OCI-LY1 (cell line): ENCODE data around the gene ZNF683.
"Not testable (repeated sequence)": the region's sequence is repeated elsewhere in the genome, so short reads cannot be mapped to it uniquely, and the experiment has no call there.

Source experiments
- H2AFZ ChIP-seq: fragments of 200-600 bp; sonication (generic), shearing (Covaris generic); 2 replicates; pipeline ENCODE4 v1.6.0; 2014; ENCODE audit warnings: antibody characterized with exemption, mild to moderate bottlenecking, low read length
- H3F3A ChIP-seq: fragments of 200-600 bp; sonication (generic), shearing (Covaris generic); 2 replicates; pipeline ENCODE4 v1.6.0; 2014; ENCODE audit warnings: mild to moderate bottlenecking, antibody characterized with exemption, low read length, moderate library complexity; ENCODE audit not compliant: insufficient read depth
- H3K27ac ChIP-seq: fragments of 200-600 bp; sonication (generic); 2 replicates; pipeline ENCODE4 v1.5.1; 2014; ENCODE audit warnings: low read length, mixed run types, mild to moderate bottlenecking, low read depth; ENCODE audit not compliant: poor library complexity, severe bottlenecking
- H3K27me3 ChIP-seq: fragments of 200-600 bp; sonication (generic); 2 replicates; pipeline ENCODE4 v1.6.0; 2014; ENCODE audit warnings: antibody characterized with exemption, mild to moderate bottlenecking, low read length, moderate library complexity; ENCODE audit not compliant: insufficient read depth
- H3K36me3 ChIP-seq: fragments of 200-600 bp; sonication (generic); 2 replicates; pipeline ENCODE4 v1.6.1; 2014; ENCODE audit warnings: mild to moderate bottlenecking, antibody characterized with exemption, low read length, moderate library complexity, mixed read lengths; ENCODE audit not compliant: insufficient read depth
- H3K4me1 ChIP-seq: fragments of 200-600 bp; sonication (generic); 2 replicates; pipeline ENCODE4 v1.5.1; 2014; ENCODE audit warnings: mild to moderate bottlenecking, low read length, moderate library complexity; ENCODE audit not compliant: insufficient read depth, severe bottlenecking
- H3K4me2 ChIP-seq: fragments of 200-600 bp; sonication (generic), shearing (Covaris generic); 2 replicates; pipeline ENCODE4 v1.6.1; 2014; ENCODE audit warnings: low read length
- H3K4me3 ChIP-seq: fragments of 200-600 bp; sonication (generic); 2 replicates; pipeline ENCODE4 v1.5.1; 2014; ENCODE audit warnings: low read length, low read depth, mild to moderate bottlenecking, mixed read lengths; ENCODE audit not compliant: poor library complexity, severe bottlenecking
- H3K79me2 ChIP-seq: fragments of 200-600 bp; shearing (Covaris generic); 2 replicates; pipeline ENCODE4 v1.6.1; 2016; ENCODE audit warnings: mixed run types, low read length, mixed read lengths; ENCODE audit not compliant: insufficient read depth
- H3K9ac ChIP-seq: fragments of 200-600 bp; sonication (generic), shearing (Covaris generic); 2 replicates; pipeline ENCODE4 v1.6.1; 2014; ENCODE audit warnings: mild to moderate bottlenecking, low read length, mixed read lengths
- H3K9me2 ChIP-seq: fragments of 200-600 bp; sonication (generic), shearing (Covaris generic); 2 replicates; pipeline ENCODE4 v1.6.1; 2014; ENCODE audit warnings: low read depth, mild to moderate bottlenecking, low read length, mixed read lengths
- H3K9me3 ChIP-seq: fragments of 200-600 bp; shearing (Covaris generic); 2 replicates; pipeline ENCODE4 v1.6.1; 2014; ENCODE audit warnings: low read length, mixed read lengths
- H4K20me1 ChIP-seq: fragments of 200-600 bp; sonication (generic), shearing (Covaris generic); 2 replicates; pipeline ENCODE4 v1.6.0; 2016; ENCODE audit warnings: mild to moderate bottlenecking, low read length; ENCODE audit not compliant: insufficient read depth
- EZH2 ChIP-seq: fragments of 200-600 bp; sonication (generic), shearing (Covaris generic); IDR thresholded peaks from 2 replicates; pipeline ENCODE4 v1.8.0; 2017; ENCODE audit warnings: borderline replicate concordance, mixed run types, mild to moderate bottlenecking, antibody characterized with exemption, low read length, moderate library complexity, mixed read lengths
- TF ChIP-seq, protein P1 (sequence below): fragments of 200-600 bp; sonication (generic), shearing (Covaris generic); IDR thresholded peaks from 2 replicates; pipeline ENCODE4 v1.5.1; 2017; ENCODE audit warnings: mild to moderate bottlenecking, antibody characterized with exemption, low read length, moderate library complexity, mixed read lengths

The ZNF683 gene

DNA sequence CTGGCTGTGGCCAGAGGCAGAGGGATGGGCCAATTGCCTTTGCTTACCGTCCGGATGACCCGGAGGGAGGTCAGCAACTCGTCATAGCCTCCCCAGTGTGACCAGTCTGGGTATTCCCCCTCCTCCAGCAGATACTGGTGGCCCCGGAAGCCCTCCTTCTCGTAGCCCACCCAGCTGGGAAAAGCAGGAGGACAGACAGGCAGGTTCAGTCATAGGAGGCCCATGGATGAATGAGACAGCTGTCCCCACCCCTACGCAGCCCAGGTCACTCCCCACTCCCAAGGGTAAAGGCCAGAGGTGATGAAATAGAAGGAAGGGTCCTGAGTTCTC, 35.4 kb downstream of the ZNF683 start:
- Histone ChIP-seq H4K20me1 (no peaks in the 10 kb centered on the region), H3K4me1 (peaks cover 21% of the 10 kb centered on the region), H3K9me2 (no peaks in the 10 kb centered on the region), H3F3A (no peaks in the 10 kb centered on the region), H3K9me3 (no peaks in the 10 kb centered on the region), H3K27me3 (no peaks in the 10 kb centered on the region), H3K27ac (no peak overlapping the region), H3K79me2 (no peaks in the 10 kb centered on the region), H2AFZ (no peak overlapping the region), H3K4me2 (no peak overlapping the region; the same call in 1 of the 2 replicates), H3K9ac (no peak overlapping the region; the same call in 1 of the 2 replicates), H3K4me3 (no peak overlapping the region), H3K36me3 (no peaks in the 10 kb centered on the region)
- no peak for TF ChIP-seq EZH2
- TF ChIP-seq, protein P1, sequence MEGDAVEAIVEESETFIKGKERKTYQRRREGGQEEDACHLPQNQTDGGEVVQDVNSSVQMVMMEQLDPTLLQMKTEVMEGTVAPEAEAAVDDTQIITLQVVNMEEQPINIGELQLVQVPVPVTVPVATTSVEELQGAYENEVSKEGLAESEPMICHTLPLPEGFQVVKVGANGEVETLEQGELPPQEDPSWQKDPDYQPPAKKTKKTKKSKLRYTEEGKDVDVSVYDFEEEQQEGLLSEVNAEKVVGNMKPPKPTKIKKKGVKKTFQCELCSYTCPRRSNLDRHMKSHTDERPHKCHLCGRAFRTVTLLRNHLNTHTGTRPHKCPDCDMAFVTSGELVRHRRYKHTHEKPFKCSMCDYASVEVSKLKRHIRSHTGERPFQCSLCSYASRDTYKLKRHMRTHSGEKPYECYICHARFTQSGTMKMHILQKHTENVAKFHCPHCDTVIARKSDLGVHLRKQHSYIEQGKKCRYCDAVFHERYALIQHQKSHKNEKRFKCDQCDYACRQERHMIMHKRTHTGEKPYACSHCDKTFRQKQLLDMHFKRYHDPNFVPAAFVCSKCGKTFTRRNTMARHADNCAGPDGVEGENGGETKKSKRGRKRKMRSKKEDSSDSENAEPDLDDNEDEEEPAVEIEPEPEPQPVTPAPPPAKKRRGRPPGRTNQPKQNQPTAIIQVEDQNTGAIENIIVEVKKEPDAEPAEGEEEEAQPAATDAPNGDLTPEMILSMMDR: no peak

DNA sequence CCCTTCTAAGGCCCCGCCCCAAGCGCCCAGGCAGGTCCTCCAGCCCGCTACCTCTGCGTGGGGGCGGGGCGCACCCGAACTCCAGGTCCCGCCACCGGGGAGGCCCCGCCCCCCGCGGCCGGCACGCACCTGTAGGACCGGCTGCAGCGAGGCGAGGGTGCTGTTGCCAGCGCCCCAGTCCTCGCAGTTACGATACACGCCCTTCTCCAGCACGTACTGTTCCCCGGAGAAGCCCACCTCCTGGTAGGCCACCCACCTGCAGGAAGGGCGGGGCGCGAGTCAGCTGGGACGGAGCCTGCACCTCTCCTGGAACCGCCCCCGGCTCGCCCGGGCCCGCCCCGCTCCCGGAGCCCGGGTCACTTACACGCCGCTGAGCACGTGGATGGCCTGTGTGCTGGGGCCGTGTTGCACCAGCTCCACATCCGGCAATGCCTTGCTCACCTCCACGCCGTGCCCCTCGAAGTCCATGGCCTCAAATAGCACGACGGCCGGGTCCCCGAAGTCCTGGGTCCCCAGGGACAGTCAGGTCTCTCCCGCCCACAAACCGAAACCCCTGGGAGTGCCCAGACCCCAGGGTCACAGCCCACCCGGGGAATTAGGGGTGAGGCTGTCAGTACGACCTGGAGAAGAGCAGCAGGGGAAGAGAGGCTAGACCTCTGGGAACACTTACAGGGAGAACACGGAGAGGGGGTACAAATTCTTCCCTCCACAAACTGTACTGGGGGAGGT, 35.9 kb downstream of the ZNF683 start:
- no peaks in the 10 kb centered on the region for H3F3A ChIP-seq
- no peak overlapping the region for H2AFZ ChIP-seq
- H4K20me1 ChIP-seq: no peaks in the 10 kb centered on the region
- peak overlapping the region; percentile 73 for H3K4me3 ChIP-seq
- H3K36me3 ChIP-seq: no peaks in the 10 kb centered on the region
- H3K9me2 ChIP-seq: no peaks in the 10 kb centered on the region
- no peak for TF ChIP-seq EZH2
- TF ChIP-seq, protein P1: no peak
- H3K27me3 ChIP-seq: no peaks in the 10 kb centered on the region
- no peaks in the 10 kb centered on the region for H3K79me2 ChIP-seq
- peak overlapping the region; percentile 89 for H3K4me2 ChIP-seq
- H3K9ac ChIP-seq: no peak overlapping the region; the same call in 1 of the 2 replicates
- H3K9me3 ChIP-seq: no peaks in the 10 kb centered on the region
- H3K27ac ChIP-seq: no peak overlapping the region
- peaks cover 21% of the 10 kb centered on the region for H3K4me1 ChIP-seq

DNA sequence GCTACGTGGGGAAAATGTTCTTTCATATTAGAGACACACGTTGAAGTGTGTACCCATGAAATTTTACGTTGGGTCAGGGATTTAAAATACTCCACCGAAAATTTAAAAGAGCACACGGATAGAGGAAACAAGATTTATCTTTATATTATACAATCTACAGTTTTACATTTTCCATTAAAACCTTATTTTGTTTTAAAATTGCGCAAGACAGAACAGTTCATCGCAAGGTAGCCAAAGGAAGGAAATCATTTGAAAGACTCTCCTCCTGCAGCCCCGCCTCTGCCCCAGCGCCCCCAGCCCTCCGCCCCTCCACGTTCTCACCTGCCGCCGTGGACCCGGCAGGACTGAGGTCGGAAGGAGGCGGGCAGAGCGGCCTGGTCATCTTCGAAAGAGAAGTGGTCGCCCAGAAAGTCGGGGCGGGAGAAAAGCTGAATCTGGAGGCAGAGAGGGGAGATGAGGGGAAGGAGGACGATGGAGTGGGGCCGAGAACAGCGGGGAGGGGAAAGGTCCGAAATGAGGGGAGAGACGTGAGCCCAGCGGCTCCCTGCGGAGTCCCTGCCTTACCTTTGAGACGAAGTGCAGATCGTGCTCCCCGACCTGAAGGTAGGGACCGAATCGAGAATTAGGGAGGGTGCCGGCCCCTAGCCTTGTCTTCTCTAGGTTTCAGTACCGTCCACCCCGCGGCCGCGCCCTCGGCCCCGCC, 36.6 kb downstream of the ZNF683 start:
- H3K27ac ChIP-seq: no peak overlapping the region
- H3F3A ChIP-seq: no peaks in the 10 kb centered on the region
- no peaks in the 10 kb centered on the region for H3K27me3 ChIP-seq
- H3K4me1 ChIP-seq: peaks cover 21% of the 10 kb centered on the region
- no peaks in the 10 kb centered on the region for H3K79me2 ChIP-seq
- peak overlapping the region; percentile 61 for H3K9ac ChIP-seq
- no peaks in the 10 kb centered on the region for H3K9me2 ChIP-seq
- H3K9me3 ChIP-seq: no peaks in the 10 kb centered on the region
- H2AFZ ChIP-seq: 0 out of 2 replicates have a peak overlapping the region, but pooled peaks have one; percentile 36
- no peaks in the 10 kb centered on the region for H4K20me1 ChIP-seq
- TF ChIP-seq, protein P1: no peak
- no peak for TF ChIP-seq EZH2
- H3K4me3 ChIP-seq: peak overlapping the region; percentile 73
- H3K4me2 ChIP-seq: peak overlapping the region; percentile 89
- no peaks in the 10 kb centered on the region for H3K36me3 ChIP-seq

DNA sequence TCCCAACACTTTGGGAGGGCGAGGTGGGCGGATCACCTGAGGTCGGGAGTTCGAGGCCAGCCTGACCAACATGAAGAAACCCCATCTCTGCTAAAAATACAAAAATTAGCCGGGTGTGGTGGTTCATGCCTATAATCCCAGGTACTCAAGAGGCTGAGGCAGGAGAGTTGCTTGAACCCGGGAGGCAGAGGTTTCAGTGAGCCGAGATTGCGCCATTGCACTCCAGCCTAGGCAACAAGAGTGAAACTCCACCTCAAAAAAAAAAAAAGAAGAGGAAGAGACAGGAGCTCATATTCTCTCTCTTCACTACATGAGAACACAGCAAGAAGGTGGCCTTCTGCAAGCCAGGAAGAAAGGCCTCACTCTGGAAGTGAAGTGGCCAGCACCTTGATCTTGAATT, 39.2 kb downstream of the ZNF683 start:
- not testable (repeated sequence) for H3K9ac ChIP-seq, H3K9me3 ChIP-seq, H3K79me2 ChIP-seq, H3F3A ChIP-seq, H3K36me3 ChIP-seq, H3K27ac ChIP-seq, H3K4me2 ChIP-seq, H3K27me3 ChIP-seq, H3K4me3 ChIP-seq, H3K9me2 ChIP-seq, H4K20me1 ChIP-seq, H2AFZ ChIP-seq
- H3K4me1 ChIP-seq: peaks cover 23% of the 10 kb centered on the region
